Cardiac fibroblast (primary cell): ENCODE results near the gene SCGB2B2.

ENCODE experiments used
- DNase-seq, 2 donors: peaks; one replicate each; pipeline versions ENCODE4 v3.0.0 to v3.0.0-alpha.2; 2010; ENCODE audit warnings: low read depth in 2 of 2
- H3K4me3 ChIP-seq, 2 donors: replicated peaks in 1 of 2; 1 replicate in 1 of 2; 2 replicates in 1 of 2; pipeline ENCODE4 v1.5.1; 2011; ENCODE audit warnings: low read depth in 2 of 2, low read length in 2 of 2, mild to moderate bottlenecking in 2 of 2, moderate library complexity in 1 of 2
- TF ChIP-seq, protein P1 (sequence below): IDR thresholded peaks from one replicate; pipeline ENCODE4 v1.5.1; 2011; ENCODE audit warnings: low read depth, mild to moderate bottlenecking, low read length, inconsistent platforms

Gene SCGB2B2

DNA sequence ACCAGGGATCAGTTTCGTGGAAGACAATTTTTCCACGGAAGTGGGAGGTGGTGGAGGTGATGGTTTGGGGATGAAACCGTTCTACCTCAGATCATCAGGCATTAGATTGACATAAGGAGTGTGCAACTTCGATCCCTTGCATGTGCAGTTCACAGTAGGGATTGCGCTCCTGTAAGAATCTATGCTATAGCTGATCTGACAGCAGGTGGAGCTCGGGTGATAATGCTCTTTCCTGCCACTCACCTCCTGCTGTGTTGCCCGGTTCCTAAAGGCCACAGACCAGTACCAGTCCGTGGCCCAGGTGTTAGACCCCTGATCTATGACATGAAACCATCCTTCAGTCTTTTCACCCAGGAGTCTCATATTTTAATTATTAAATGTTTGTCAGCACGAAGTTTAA is 4.5 kb upstream of the SCGB2B2 start:
- TF ChIP-seq, protein P1, sequence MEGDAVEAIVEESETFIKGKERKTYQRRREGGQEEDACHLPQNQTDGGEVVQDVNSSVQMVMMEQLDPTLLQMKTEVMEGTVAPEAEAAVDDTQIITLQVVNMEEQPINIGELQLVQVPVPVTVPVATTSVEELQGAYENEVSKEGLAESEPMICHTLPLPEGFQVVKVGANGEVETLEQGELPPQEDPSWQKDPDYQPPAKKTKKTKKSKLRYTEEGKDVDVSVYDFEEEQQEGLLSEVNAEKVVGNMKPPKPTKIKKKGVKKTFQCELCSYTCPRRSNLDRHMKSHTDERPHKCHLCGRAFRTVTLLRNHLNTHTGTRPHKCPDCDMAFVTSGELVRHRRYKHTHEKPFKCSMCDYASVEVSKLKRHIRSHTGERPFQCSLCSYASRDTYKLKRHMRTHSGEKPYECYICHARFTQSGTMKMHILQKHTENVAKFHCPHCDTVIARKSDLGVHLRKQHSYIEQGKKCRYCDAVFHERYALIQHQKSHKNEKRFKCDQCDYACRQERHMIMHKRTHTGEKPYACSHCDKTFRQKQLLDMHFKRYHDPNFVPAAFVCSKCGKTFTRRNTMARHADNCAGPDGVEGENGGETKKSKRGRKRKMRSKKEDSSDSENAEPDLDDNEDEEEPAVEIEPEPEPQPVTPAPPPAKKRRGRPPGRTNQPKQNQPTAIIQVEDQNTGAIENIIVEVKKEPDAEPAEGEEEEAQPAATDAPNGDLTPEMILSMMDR = no peak
- no peak overlapping the region for H3K4me3 ChIP-seq
- no peak for DNase-seq

DNA sequence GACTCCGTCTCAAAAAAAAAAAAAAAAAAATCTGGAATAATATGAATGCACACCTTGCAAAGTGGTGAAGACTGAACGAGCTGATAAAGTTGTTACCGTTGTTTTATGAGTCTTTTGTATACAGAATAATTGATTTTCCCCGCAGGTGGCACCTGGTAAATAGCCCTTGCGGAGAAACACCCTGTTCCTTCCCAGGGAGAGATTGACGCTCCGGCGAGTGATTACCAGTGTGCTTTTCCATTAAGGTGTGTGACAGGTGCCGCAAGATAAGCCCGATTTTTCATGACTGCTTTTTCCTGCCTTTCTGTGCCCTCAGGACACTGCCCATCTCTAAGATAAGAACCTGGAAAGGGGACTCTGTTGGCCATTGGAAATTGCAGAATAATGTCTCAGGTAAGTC is 1.5 kb upstream of the SCGB2B2 start:
- DNase-seq = no peak
- TF ChIP-seq, protein P1 = no peak
- H3K4me3 ChIP-seq = peak overlapping the region; percentile 61 to 71

DNA sequence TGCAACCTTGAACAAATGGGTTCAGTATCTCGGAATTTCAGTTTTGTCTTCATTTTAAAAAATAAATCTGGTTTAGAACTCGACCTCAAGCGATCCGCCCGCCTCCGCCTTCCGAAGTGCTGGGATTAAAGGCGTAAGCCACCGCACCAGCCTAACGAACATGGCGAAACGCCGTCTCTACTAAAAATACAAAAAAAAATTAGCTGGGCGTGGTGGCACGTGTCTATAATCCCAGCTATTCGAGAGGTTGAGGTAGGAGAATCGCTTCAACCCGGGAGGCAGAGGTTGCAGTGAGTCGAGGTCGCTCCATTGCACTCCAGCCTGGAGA is 1.1 kb upstream of the SCGB2B2 start:
- peak overlapping the region; percentile 61 to 71 for H3K4me3 ChIP-seq
- no peak for DNase-seq
- TF ChIP-seq, protein P1 = no peak

DNA sequence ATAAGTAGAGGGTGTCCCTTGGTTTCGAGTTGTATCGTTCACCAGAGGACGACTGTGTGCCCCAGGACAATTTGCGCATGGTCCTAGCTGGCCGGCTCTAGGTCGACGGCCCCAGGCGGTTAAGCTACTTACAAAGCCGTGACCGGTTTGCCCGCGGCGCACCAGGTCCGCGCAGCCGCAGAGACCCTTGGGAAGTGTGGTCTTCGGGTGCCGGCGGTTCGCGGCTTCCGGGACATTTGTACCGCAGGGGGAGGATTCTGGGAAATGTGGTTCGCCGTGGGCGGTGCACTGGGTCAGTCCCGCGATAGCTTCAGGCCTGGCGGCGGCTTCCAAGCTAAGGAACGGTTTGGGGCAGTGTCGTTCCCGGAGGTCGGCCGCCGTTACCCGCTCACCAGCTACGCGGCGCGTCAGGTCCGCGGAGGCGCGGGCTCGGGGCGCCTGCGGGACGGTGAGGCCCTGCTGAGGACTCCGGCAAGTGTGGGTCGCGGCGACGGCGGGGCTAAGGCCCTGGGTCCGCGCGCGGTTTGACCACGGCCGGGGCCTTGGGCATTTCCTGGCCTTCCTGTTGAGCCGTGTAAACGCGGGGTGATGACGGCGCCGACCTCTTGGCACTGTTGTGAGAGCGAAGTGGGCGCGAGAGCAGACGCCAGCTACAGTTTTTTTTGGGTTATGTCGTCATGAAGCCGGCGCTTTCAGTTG is 576 bp upstream of the SCGB2B2 start, which contains the start of gene ZNF302:
TSS of gene ZNF302 (plus strand) at position 293 of the 699 bp plus-strand sequence. CDS start 1,127 bp downstream, outside the sequence.
- TF ChIP-seq, protein P1 = no peak
- H3K4me3 ChIP-seq = peak within 1 kb of the TSS; percentile 61 to 71
- DNase-seq = peak; percentile 99

DNA sequence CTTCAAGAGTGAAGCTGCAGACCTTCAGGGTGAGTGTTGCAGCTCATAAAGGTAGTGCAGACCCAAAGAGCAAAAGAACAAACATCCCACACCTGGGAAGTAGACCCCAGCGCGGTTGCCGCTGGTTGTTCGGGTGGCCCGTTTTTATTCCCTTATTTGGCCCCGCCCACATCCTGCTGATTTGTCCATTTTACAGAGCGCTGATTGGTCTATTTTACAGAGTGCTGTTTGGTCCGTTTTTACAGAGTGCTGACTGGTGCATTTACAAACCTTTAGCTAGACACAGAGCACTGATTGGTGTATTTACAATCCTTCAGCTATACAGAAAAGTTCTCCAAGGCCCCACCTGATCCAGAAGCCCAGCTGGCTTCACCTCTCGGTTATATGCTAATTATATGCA is 1.0 kb downstream of the SCGB2B2 start:
- H3K4me3 ChIP-seq = no peak overlapping the region
- TF ChIP-seq, protein P1 = no peak
- no peak for DNase-seq

DNA sequence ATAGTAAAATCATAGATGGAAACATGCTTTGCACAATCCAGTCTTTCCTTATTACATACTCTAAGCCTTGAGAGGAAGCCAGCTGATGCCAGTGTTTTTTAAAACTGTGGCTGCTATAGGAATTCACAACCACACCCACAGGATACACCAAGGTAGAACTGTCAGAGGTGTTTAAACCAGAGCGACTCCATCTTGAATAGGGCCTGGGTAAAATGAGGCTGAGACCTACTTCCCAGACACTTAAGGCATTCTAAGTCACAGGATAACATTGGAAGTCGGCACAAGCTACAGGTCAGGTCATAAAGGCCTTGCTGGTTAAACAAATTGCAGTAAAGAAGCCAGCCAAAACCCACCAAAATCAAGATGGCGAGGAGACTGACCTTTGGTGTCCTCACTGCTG is 1.7 kb downstream of the SCGB2B2 start:
- no peak overlapping the region for H3K4me3 ChIP-seq
- no peak for DNase-seq
- TF ChIP-seq, protein P1 = no peak

DNA sequence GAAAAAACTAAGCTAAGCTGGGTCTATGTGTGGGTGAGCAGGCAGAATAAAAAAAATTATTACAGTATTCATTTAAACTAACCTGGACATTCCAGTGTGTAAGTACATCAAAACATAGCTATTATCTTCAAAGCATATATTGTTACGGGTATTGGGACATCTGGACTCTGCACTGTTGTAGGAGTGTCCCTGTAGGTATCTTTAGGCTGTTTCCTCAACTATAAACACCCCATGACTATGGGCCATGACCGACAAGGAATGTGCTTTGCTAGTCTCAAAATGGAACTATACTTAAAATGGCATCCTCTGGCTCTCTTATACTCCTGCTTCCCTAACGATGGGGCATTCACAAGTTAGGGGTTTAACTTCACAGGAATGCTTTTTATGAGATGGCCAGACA is 3.4 kb downstream of the SCGB2B2 start:
- TF ChIP-seq, protein P1 = no peak
- DNase-seq = no peak
- no peak overlapping the region for H3K4me3 ChIP-seq
